ENCODE measurements around the gene OVCH1. TPM values are rescaled to one million over a fixed set of nuclear protein-coding genes. Genes with fewer than 3 reads are reported as not detected.
A peak's percentile ranks its signal among the peaks of the same experiment; 100 is the strongest.

OVCH1 gene
- total and polyA plus RNA-seq, 9 of the 15 experiments (the other 6 are each of a cell fraction or from before 2014, with no cell fraction given): not detected

DNA sequence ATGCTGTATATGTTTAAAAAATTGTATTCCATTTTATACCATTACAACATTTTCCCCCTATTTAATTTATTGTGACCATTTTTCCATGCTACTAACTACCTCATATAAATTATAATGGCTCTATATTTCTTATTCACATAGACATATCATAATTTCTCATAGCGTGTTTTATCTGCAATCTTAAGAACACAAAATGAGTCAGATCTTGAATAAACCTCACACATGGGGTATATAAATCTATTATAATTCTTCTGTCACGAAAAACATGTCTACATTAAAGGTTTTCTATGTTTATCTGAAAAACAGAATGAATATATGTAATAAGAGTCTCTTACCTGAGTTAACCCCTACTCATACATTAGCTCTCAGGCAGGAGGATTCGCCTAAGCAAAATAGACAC, 66.0 kb downstream of the OVCH1 start (continued):
- TF ChIP-seq, protein P1, sequence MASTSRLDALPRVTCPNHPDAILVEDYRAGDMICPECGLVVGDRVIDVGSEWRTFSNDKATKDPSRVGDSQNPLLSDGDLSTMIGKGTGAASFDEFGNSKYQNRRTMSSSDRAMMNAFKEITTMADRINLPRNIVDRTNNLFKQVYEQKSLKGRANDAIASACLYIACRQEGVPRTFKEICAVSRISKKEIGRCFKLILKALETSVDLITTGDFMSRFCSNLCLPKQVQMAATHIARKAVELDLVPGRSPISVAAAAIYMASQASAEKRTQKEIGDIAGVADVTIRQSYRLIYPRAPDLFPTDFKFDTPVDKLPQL (IDR thresholded peaks at IDR 0.05; ENCODE audit: extremely low read depth, insufficient read length): no peak

DNA sequence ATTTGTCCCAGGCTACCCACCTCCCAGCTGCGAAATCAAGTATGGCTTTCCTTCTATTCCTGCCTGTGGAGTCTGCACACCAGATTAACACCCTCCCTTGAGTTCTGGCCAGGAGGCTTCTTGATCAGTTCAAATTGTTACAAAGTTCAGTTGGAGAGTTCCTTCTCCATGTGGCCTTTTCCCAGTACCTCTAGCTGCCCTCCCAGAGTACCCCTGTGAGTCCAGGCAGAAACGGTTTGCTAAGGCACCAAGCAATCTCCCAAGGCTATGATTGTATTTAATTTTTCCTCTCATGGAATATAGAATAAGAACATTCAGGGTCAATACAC, 66.8 kb downstream of the OVCH1 start:
- TF ChIP-seq, protein P2, sequence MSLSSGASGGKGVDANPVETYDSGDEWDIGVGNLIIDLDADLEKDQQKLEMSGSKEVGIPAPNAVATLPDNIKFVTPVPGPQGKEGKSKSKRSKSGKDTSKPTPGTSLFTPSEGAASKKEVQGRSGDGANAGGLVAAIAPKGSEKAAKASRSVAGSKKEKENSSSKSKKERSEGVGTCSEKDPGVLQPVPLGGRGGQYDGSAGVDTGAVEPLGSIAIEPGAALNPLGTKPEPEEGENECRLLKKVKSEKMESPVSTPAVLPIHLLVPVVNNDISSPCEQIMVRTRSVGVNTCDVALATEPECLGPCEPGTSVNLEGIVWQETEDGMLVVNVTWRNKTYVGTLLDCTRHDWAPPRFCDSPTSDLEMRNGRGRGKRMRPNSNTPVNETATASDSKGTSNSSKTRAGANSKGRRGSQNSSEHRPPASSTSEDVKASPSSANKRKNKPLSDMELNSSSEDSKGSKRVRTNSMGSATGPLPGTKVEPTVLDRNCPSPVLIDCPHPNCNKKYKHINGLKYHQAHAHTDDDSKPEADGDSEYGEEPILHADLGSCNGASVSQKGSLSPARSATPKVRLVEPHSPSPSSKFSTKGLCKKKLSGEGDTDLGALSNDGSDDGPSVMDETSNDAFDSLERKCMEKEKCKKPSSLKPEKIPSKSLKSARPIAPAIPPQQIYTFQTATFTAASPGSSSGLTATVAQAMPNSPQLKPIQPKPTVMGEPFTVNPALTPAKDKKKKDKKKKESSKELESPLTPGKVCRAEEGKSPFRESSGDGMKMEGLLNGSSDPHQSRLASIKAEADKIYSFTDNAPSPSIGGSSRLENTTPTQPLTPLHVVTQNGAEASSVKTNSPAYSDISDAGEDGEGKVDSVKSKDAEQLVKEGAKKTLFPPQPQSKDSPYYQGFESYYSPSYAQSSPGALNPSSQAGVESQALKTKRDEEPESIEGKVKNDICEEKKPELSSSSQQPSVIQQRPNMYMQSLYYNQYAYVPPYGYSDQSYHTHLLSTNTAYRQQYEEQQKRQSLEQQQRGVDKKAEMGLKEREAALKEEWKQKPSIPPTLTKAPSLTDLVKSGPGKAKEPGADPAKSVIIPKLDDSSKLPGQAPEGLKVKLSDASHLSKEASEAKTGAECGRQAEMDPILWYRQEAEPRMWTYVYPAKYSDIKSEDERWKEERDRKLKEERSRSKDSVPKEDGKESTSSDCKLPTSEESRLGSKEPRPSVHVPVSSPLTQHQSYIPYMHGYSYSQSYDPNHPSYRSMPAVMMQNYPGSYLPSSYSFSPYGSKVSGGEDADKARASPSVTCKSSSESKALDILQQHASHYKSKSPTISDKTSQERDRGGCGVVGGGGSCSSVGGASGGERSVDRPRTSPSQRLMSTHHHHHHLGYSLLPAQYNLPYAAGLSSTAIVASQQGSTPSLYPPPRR (CRISPR knock-in tag; IDR thresholded peaks at IDR 0.05; ENCODE audit: borderline replicate concordance): no peak
- TF ChIP-seq ZNF134 (CRISPR knock-in tag; conservative IDR thresholded peaks at IDR 0.05) (no peak), RAD21 (CRISPR knock-in tag; conservative IDR thresholded peaks at IDR 0.05 in 1 of 2, IDR thresholded peaks at IDR 0.05 in 1 of 2) (no peak)
- TF ChIP-seq, protein P3, sequence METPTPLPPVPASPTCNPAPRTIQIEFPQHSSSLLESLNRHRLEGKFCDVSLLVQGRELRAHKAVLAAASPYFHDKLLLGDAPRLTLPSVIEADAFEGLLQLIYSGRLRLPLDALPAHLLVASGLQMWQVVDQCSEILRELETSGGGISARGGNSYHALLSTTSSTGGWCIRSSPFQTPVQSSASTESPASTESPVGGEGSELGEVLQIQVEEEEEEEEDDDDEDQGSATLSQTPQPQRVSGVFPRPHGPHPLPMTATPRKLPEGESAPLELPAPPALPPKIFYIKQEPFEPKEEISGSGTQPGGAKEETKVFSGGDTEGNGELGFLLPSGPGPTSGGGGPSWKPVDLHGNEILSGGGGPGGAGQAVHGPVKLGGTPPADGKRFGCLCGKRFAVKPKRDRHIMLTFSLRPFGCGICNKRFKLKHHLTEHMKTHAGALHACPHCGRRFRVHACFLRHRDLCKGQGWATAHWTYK (CRISPR knock-in tag; IDR thresholded peaks at IDR 0.05): no peak
- TF ChIP-seq, protein P4, sequence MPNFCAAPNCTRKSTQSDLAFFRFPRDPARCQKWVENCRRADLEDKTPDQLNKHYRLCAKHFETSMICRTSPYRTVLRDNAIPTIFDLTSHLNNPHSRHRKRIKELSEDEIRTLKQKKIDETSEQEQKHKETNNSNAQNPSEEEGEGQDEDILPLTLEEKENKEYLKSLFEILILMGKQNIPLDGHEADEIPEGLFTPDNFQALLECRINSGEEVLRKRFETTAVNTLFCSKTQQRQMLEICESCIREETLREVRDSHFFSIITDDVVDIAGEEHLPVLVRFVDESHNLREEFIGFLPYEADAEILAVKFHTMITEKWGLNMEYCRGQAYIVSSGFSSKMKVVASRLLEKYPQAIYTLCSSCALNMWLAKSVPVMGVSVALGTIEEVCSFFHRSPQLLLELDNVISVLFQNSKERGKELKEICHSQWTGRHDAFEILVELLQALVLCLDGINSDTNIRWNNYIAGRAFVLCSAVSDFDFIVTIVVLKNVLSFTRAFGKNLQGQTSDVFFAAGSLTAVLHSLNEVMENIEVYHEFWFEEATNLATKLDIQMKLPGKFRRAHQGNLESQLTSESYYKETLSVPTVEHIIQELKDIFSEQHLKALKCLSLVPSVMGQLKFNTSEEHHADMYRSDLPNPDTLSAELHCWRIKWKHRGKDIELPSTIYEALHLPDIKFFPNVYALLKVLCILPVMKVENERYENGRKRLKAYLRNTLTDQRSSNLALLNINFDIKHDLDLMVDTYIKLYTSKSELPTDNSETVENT (CRISPR knock-in tag; IDR thresholded peaks at IDR 0.05): no peak
- ChIA-PET POLR2A (no interaction called here), CTCF (ENCODE audit: low intra/inter-chr PET ratio) (no interaction called here)
- Histone ChIP-seq H3K9ac (ENCODE audit: insufficient read depth in 1 of 2, low read depth in 2 of 2, low read length in 2 of 2) (no peak overlapping the region), H3K4me1 (replicated peaks in 1 of 2; ENCODE audit: control insufficient read depth in 2 of 2, insufficient read depth in 2 of 2, low read length in 2 of 2) (no peaks in the 10 kb centered on the region; a peak in 1 of 5 replicates), H3K79me2 (ENCODE audit: control insufficient read depth, insufficient read depth, low read length) (no peaks in the 10 kb centered on the region), H3K27me3 (ENCODE audit: control insufficient read depth in 2 of 2, insufficient read depth in 2 of 2, low read length in 2 of 2) (no peaks in the 10 kb centered on the region), H3K4me2 (ENCODE audit: insufficient read depth, low read length) (no peak overlapping the region), H2AFZ (ENCODE audit: low read depth, low read length) (peak overlapping the region; percentile 3; the same call in 1 of the 2 replicates), H3K36me3 (ENCODE audit: control insufficient read depth, insufficient read depth, low read length) (no peaks in the 10 kb centered on the region), H3K9me3 (replicated peaks; ENCODE audit: control insufficient read depth, insufficient read depth, low read depth, low read length) (no peaks in the 10 kb centered on the region), H3K4me3 (no peak overlapping the region), H3K9me1 (ENCODE audit: control insufficient read depth, insufficient read depth, low read length) (no peaks in the 10 kb centered on the region), H3K27ac (ENCODE audit: extremely low read depth, low read depth, low read length) (no peak overlapping the region), H4K20me1 (replicated peaks; ENCODE audit: control insufficient read depth, insufficient read depth, low read length) (no peaks in the 10 kb centered on the region)
- intact Hi-C loops (cut with micrococcal nuclease): no loop called here
- DNase-seq (ENCODE audit: extremely low read depth in 1 of 4, low spot score in 3 of 4) (no peak), ATAC-seq (no peak), FAIRE-seq (no peak)
- BruUV-seq (replicated peaks): no TSS peak
- in situ Hi-C loops (cut with MboI): no loop called here
- 15% methylated on average over 2 of the region's 2 CpGs for WGBS (ENCODE audit: insufficient coverage, low coverage, missing lambda C conversion rate)

Measured in K562 (cell line).